Stomach (tissue), 4 donors: ENCODE measurements around the gene CEP76.
A peak's percentile ranks its signal among the peaks of the same experiment; 100 is the strongest.

Experiments used
- POLR2A ChIP-seq, 4 donors: fragments of 450-650 bp; IDR thresholded peaks; one replicate each; pipeline ENCODE4 v1.6.1; 2016; ENCODE audit warnings: antibody characterized with exemption in 4 of 4, control low read depth in 2 of 4, mild to moderate bottlenecking in 1 of 4, moderate library complexity in 1 of 4
- POLR2AphosphoS5 ChIP-seq, 3 donors: sonication (generic); formaldehyde crosslinking; IDR thresholded peaks; one replicate each; pipeline ENCODE4 v1.6.1; 2016; ENCODE audit warnings: antibody characterized with exemption in 3 of 3
- TF ChIP-seq, protein P1 (sequence below), 7 experiments: fragments of 450-650 bp in 4 of 7; fragments of 200-600 bp in 3 of 7; sonication (generic) in 3 of 7; IDR thresholded peaks; one replicate each; pipeline ENCODE4 v1.5.1; 2016 to 2019; ENCODE audit warnings: antibody characterized with exemption in 7 of 7, control low read depth in 2 of 7, mild to moderate bottlenecking in 1 of 7

DNA sequence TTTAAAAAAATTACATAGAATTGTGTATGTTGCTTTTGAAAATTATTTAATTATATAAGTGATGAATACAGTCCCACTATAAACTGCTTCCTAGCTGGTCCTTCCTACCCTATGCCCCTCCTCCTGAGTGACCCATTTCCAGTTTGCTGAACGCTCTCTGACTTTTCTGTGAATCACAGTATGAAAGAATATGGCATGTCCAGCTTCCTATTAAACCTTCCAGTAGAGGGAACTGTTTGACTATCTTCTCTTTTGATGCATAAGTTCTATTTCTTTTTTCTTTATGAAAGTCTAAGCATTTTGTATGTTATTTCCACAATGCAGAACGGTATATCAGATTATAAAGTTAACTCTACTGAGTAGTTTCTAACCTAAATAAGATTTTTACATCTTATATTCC is 41.6 kb upstream of the CEP76 start:
- TF ChIP-seq, protein P1, sequence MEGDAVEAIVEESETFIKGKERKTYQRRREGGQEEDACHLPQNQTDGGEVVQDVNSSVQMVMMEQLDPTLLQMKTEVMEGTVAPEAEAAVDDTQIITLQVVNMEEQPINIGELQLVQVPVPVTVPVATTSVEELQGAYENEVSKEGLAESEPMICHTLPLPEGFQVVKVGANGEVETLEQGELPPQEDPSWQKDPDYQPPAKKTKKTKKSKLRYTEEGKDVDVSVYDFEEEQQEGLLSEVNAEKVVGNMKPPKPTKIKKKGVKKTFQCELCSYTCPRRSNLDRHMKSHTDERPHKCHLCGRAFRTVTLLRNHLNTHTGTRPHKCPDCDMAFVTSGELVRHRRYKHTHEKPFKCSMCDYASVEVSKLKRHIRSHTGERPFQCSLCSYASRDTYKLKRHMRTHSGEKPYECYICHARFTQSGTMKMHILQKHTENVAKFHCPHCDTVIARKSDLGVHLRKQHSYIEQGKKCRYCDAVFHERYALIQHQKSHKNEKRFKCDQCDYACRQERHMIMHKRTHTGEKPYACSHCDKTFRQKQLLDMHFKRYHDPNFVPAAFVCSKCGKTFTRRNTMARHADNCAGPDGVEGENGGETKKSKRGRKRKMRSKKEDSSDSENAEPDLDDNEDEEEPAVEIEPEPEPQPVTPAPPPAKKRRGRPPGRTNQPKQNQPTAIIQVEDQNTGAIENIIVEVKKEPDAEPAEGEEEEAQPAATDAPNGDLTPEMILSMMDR (IDR thresholded peaks at IDR 0.05), result peak in 5 of 7 experiments; percentile 13 to 61 (median 34)
- TF ChIP-seq POLR2AphosphoS5 (IDR thresholded peaks at IDR 0.05) (no peak), POLR2A (IDR thresholded peaks at IDR 0.05) (no peak)
